ENCODE results near the gene TMEM131.

Gene TMEM131

DNA sequence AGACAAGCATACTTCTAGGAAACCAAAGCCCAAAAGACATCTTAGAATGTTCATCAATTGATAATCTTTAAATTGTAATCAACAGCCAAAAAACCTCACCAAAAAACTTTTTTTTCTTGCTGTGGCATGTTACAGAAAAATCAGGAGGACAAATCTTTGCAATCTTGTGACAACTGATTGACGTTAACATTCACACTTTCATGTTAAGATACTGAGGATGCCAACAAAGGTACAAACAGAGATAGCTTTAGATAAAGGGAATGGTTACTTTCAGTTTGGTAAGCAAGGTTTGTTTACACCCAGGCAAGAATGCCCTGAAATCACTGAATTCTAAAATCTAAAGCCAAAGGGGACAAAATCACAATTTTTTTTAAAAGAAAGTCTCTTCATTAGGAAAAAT, 190.0 kb downstream of the TMEM131 start:
- Histone ChIP-seq H3K27me3 (replicated peaks; ENCODE audit: control insufficient read depth, insufficient read depth, low read length) (no peaks in the 10 kb centered on the region), H3K4me3 (replicated peaks; ENCODE audit: low read depth, low read length) (no peak overlapping the region), H3K36me3 (ENCODE audit: control insufficient read depth, insufficient read depth, low read length) (peaks cover 3% of the 10 kb centered on the region; the same call in 1 of the 2 replicates)
- DNase-seq (ENCODE audit: extremely low read depth, insufficient read length) = no peak
- TF ChIP-seq, protein P1, sequence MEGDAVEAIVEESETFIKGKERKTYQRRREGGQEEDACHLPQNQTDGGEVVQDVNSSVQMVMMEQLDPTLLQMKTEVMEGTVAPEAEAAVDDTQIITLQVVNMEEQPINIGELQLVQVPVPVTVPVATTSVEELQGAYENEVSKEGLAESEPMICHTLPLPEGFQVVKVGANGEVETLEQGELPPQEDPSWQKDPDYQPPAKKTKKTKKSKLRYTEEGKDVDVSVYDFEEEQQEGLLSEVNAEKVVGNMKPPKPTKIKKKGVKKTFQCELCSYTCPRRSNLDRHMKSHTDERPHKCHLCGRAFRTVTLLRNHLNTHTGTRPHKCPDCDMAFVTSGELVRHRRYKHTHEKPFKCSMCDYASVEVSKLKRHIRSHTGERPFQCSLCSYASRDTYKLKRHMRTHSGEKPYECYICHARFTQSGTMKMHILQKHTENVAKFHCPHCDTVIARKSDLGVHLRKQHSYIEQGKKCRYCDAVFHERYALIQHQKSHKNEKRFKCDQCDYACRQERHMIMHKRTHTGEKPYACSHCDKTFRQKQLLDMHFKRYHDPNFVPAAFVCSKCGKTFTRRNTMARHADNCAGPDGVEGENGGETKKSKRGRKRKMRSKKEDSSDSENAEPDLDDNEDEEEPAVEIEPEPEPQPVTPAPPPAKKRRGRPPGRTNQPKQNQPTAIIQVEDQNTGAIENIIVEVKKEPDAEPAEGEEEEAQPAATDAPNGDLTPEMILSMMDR (IDR thresholded peaks at IDR 0.05; ENCODE audit: insufficient read depth, low read length, poor library complexity, severe bottlenecking) = no peak

DNA sequence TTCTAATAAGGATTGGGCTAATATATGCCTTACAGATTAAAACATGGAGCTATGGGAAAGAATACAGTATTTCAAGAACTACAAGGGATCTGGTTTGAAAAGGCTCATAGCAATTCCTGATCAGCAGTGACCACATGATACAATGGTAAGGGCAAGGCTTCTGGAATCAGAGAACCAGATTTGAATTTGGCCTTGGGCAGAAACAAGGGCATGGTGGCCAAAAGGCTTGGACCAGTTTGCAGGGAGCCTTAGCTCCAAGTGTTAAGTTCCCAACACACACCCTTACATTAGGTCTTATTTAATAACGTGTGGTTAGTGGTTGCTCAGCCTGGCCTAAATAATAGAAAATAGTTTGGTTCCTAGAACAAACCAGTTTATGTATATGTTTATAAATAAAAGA, 194.7 kb downstream of the TMEM131 start:
- TF ChIP-seq, protein P1 (IDR thresholded peaks at IDR 0.05; ENCODE audit: insufficient read depth, low read length, poor library complexity, severe bottlenecking) = no peak
- Histone ChIP-seq H3K27me3 (replicated peaks; ENCODE audit: control insufficient read depth, insufficient read depth, low read length) (no peaks in the 10 kb centered on the region), H3K36me3 (ENCODE audit: control insufficient read depth, insufficient read depth, low read length) (peaks cover 3% of the 10 kb centered on the region; the same call in 1 of the 2 replicates), H3K4me3 (replicated peaks; ENCODE audit: low read depth, low read length) (no peak overlapping the region)
- DNase-seq (ENCODE audit: extremely low read depth, insufficient read length) = no peak

DNA sequence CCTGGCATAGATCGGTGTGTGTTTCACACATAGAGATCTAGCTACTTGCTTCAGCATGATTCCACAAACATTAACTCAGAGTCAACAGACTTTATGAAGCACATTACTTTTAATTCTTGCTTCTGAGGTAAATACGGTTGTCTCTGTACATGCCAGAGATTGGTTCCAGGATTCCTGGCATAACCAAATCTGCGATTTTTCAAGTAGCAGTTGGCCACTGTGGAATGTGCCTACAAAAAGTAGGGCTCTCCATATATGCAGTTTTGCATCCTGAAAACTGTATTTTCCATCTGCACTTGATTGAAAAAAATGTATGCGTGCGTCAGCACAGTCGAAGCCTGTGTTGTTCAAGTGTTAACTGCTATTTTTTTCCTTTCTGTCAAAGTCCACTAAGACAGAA, 197.3 kb downstream of the TMEM131 start:
- no peak for DNase-seq (ENCODE audit: extremely low read depth, insufficient read length)
- TF ChIP-seq, protein P1 (IDR thresholded peaks at IDR 0.05; ENCODE audit: insufficient read depth, low read length, poor library complexity, severe bottlenecking) = no peak
- H3K4me3 ChIP-seq (replicated peaks; ENCODE audit: low read depth, low read length) = no peak overlapping the region
- H3K36me3 ChIP-seq (ENCODE audit: control insufficient read depth, insufficient read depth, low read length) = peaks cover 2% of the 10 kb centered on the region; the same call in 1 of the 2 replicates
- H3K27me3 ChIP-seq (replicated peaks; ENCODE audit: control insufficient read depth, insufficient read depth, low read length) = no peaks in the 10 kb centered on the region

DNA sequence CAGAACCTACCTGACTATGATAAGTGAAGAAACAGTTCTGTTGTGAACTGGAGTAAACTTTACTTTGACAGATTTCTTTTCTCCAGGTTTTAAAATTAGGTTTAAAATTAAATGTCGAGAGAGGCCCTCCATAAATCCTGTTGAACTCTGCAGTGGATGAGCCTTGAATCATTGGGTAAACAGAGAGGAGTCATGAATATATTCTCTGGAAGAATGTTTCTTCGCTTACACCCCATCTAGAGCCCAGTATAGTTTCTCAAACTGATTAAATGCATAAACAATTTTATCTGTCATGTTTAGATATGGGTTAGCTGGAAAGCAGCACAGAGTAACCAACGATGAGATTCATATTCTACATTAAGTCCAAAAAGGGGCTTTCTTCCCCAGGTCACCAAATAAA, 198.4 kb downstream of the TMEM131 start:
- Histone ChIP-seq H3K4me3 (replicated peaks; ENCODE audit: low read depth, low read length) (no peak overlapping the region), H3K27me3 (replicated peaks; ENCODE audit: control insufficient read depth, insufficient read depth, low read length) (no peaks in the 10 kb centered on the region), H3K36me3 (ENCODE audit: control insufficient read depth, insufficient read depth, low read length) (peaks cover 6% of the 10 kb centered on the region)
- DNase-seq (ENCODE audit: extremely low read depth, insufficient read length) = no peak
- TF ChIP-seq, protein P1 (IDR thresholded peaks at IDR 0.05; ENCODE audit: insufficient read depth, low read length, poor library complexity, severe bottlenecking) = no peak

DNA sequence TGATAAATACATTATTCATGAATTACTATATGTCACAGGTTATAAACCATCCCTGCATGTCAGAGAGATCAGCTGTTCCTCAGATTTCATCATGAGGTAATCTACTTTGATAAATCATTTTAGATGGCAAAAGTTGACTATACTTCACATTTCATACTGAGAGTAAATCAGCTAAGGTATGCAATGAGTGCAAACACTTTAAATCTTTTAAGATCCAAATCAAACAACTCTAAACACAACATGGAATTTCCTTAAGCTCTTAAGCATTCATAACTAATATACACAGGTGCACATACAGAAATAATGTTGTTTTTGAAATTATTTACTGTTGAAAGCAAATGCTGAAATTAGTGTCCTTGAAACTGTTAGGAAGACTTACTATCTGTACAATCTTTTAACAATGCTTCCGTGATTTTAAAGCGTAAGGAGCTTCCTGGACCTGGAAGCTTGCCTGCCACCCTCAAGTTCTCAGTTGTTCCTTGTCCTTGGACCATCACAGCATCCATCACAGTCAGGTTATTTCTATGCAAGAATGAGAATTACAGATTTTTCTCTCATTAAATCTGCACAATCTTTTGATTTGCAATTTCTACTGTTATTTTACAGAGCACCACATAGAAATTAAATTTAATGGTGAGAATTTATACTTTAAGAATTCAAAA, 199.2 kb downstream of the TMEM131 start:
- DNase-seq (ENCODE audit: extremely low read depth, insufficient read length) = no peak
- TF ChIP-seq, protein P1 (IDR thresholded peaks at IDR 0.05; ENCODE audit: insufficient read depth, low read length, poor library complexity, severe bottlenecking) = no peak
- Histone ChIP-seq H3K27me3 (replicated peaks; ENCODE audit: control insufficient read depth, insufficient read depth, low read length) (no peaks in the 10 kb centered on the region), H3K36me3 (ENCODE audit: control insufficient read depth, insufficient read depth, low read length) (peaks cover 6% of the 10 kb centered on the region), H3K4me3 (replicated peaks; ENCODE audit: low read depth, low read length) (no peak overlapping the region)

DNA sequence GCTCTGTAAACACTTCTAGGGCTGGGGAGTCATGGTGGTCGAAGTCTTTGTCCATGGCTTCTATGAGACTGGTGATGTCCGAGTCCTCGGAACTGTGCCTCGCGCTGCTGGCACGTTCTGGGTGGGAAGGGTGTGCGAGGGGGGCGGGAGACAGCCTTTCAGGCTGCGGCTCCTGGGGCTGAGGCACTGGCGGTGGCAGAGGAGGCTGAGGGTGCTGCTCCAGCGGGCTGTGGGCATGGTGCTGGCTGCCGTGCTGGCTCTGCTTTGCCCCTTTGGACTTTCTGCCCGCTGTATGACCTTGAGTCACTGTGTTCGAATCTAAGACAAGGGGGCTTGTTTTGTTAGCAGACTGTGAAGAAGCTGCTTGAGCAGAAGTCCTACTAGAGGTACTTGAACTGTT, 203.3 kb downstream of the TMEM131 start:
- Histone ChIP-seq H3K27me3 (replicated peaks; ENCODE audit: control insufficient read depth, insufficient read depth, low read length) (no peaks in the 10 kb centered on the region), H3K4me3 (replicated peaks; ENCODE audit: low read depth, low read length) (no peak overlapping the region), H3K36me3 (ENCODE audit: control insufficient read depth, insufficient read depth, low read length) (peaks cover 9% of the 10 kb centered on the region)
- no peak for DNase-seq (ENCODE audit: extremely low read depth, insufficient read length)
- TF ChIP-seq, protein P1 (IDR thresholded peaks at IDR 0.05; ENCODE audit: insufficient read depth, low read length, poor library complexity, severe bottlenecking) = no peak

All from GM06990 (cell line).